SK-N-MC (cell line): ENCODE data around the gene PARD3.

Source experiments
- EZH2 ChIP-seq: fragments of 200-600 bp; sonication (generic); IDR thresholded peaks from one replicate; pipeline ENCODE4 v1.6.1; 2017; ENCODE audit warnings: antibody characterized with exemption
- FOXP2 ChIP-seq: optimal IDR thresholded peaks from 2 replicates; pipeline ENCODE3; 2011; ENCODE audit warnings: mild to moderate bottlenecking, moderate library complexity; ENCODE audit not compliant: insufficient read depth; ENCODE audit errors: extremely low read length, control extremely low read depth
- POLR2AphosphoS5 ChIP-seq: IDR thresholded peaks from 2 replicates; pipeline ENCODE4 v1.6.1; 2012; ENCODE audit warnings: mild to moderate bottlenecking, low read depth, low read length, borderline replicate concordance

- TF ChIP-seq EZH2: no peak
- TF ChIP-seq POLR2AphosphoS5: no peak
- no peak for TF ChIP-seq FOXP2
These were observed 17.9 kb downstream of the PARD3 start for GRCh38 chr10:34797155-34797554.
